Right lobe of liver (tissue), 4 donors: ENCODE results near the gene DYDC2.

Experiments
- POLR2A ChIP-seq: fragments of 450-650 bp; IDR thresholded peaks from one replicate; pipeline ENCODE4 v1.6.1; 2017; ENCODE audit warnings: antibody characterized with exemption, mild to moderate bottlenecking
- TF ChIP-seq, protein P1 (sequence below), 4 donors: fragments of 200-600 bp in 3 of 4; fragments of 450-650 bp in 1 of 4; IDR thresholded peaks; one replicate each; pipeline versions ENCODE4 v1.5.1 to v1.8.0; 2016 to 2022; ENCODE audit warnings: antibody characterized with exemption in 4 of 4, mild to moderate bottlenecking in 2 of 4
- donor health status: DM: no; HTN: no; CAD: no.
- donor health status: DM: no; HTN: no; CAD: no.
- donor health status: DM: no; HTN: yes; CAD: no.

DNA sequence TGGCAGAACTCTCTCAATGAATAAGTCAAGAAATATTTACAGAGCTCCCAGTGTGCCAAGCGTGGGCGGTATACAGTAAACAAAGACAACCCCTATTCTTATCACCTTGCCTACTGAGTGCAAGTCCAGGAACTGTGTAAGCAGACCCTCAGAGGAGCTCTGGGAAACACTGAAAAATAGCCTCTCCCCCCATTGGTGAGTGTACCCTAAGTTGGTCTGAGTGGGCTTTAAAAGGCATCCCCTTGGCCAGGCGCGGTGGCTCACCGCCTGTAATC is 1.2 kb downstream of the DYDC2 start:
- TF ChIP-seq POLR2A: no peak
- TF ChIP-seq, protein P1, sequence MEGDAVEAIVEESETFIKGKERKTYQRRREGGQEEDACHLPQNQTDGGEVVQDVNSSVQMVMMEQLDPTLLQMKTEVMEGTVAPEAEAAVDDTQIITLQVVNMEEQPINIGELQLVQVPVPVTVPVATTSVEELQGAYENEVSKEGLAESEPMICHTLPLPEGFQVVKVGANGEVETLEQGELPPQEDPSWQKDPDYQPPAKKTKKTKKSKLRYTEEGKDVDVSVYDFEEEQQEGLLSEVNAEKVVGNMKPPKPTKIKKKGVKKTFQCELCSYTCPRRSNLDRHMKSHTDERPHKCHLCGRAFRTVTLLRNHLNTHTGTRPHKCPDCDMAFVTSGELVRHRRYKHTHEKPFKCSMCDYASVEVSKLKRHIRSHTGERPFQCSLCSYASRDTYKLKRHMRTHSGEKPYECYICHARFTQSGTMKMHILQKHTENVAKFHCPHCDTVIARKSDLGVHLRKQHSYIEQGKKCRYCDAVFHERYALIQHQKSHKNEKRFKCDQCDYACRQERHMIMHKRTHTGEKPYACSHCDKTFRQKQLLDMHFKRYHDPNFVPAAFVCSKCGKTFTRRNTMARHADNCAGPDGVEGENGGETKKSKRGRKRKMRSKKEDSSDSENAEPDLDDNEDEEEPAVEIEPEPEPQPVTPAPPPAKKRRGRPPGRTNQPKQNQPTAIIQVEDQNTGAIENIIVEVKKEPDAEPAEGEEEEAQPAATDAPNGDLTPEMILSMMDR (IDR thresholded peaks at IDR 0.05): no peak
